Ovary (tissue), 9 donors: Measurements from ENCODE around the gene MAP1LC3A. TPM values are rescaled to one million over a fixed set of nuclear protein-coding genes. Genes with fewer than 3 reads are reported as not detected.
A peak's percentile ranks its signal among the peaks of the same experiment; 100 is the strongest.

Experiments
- DNase-seq, 5 donors: peaks; one replicate each; pipeline ENCODE4 v3.0.0-alpha.2; 2019 to 2020
- H3K27ac ChIP-seq, 2 donors: fragments of 200-600 bp; one replicate each; pipeline versions ENCODE4 v1.5.1 to v1.8.0; 2019 to 2022
- H3K27me3 ChIP-seq: fragments of 200-600 bp; one replicate; pipeline ENCODE4 v1.8.0; 2022
- H3K36me3 ChIP-seq: fragments of 200-600 bp; sonication (generic); one replicate; pipeline ENCODE4 v1.5.1; 2019
- H3K4me1 ChIP-seq: one replicate; pipeline ENCODE4 v1.8.1; 2013; ENCODE audit warnings: mild to moderate bottlenecking, moderate library complexity; ENCODE audit not compliant: insufficient read depth
- H3K4me3 ChIP-seq: fragments of 200-600 bp; sonication (generic); one replicate; pipeline ENCODE4 v1.5.1; 2017
- H3K9me3 ChIP-seq, 2 donors: fragments of 200-600 bp in 1 of 2; sonication (generic) in 1 of 2; one replicate each; pipeline versions ENCODE4 v1.5.1 to v1.8.1; 2013 to 2019; ENCODE audit warnings: mild to moderate bottlenecking in 1 of 2, moderate library complexity in 1 of 2
- CTCF ChIP-seq, 3 donors: fragments of 450-650 bp in 2 of 3; fragments of 200-600 bp in 1 of 3; IDR thresholded peaks; one replicate each; pipeline versions ENCODE4 v1.5.1 to v1.8.0; 2016 to 2022; ENCODE audit warnings: antibody characterized with exemption in 3 of 3, mild to moderate bottlenecking in 1 of 3
- EP300 ChIP-seq: sonication (generic); formaldehyde crosslinking; IDR thresholded peaks from one replicate; pipeline ENCODE4 v1.6.1; 2017; ENCODE audit warnings: antibody characterized with exemption
- POLR2A ChIP-seq: fragments of 450-650 bp; IDR thresholded peaks from one replicate; pipeline ENCODE4 v1.6.1; 2017; ENCODE audit warnings: antibody characterized with exemption, mild to moderate bottlenecking, moderate library complexity
- WGBS, 3 donors: extraction: QIAGEN DNeasy Blood & Tissue Kit in 1 of 3; methylation state at CpG; one replicate each; pipeline versions ENCODE4 v1.1.5 to v1.1.7; 2013 to 2017; 5-methylcytosine and 5-hydroxymethylcytosine counted together
- intact Hi-C, 4 donors: fragments of 100-400 bp; cut with DNase I; formaldehyde crosslinking; loops; one replicate each; pipeline versions ENCODE4 v1.11.0 to v1.15.1; 2022 to 2023
- polyA plus RNA-seq, 2 donors: library from polyadenylated mRNA; stranded (reverse); fragments of 200-250 nt in 1 of 2; fragments of 350-450 nt in 1 of 2; fragmentation: Illumina TruSeq in 1 of 2; extraction: RNeasy Lipid Tissue Mini Kit (QIAGEN cat#74804) in 1 of 2; gene quantifications; one replicate each; pipeline ENCODE4 v1.2.3, GENCODE V29; 2013 to 2014
- total RNA-seq, 7 donors: library from RNA; depleted of rRNA in 2 of 7; stranded (reverse); fragments of >200 nt in 2 of 7; fragmentation: NEBNext Ultra II Directional in 3 of 7; extraction: Animal tissue kit (Norgen Biotek cat#: 25700) in 3 of 7; gene quantifications; one replicate each; pipeline versions ENCODE4 v1.1.0 to v1.2.4, GENCODE V29; 2016 to 2023
- donor health status: DM: no; HTN: no; CAD: no; lungs with moderate emphysema.
- donor health status: DM: no; HTN: no; CAD: no.
- donor health status: Bipolar disorder and iron deficiency.
- donor health status: DM: yes; HTN: yes; CAD: no.
- donor health status: DM: no; HTN: no; CAD: no.
- donor health status: DM: yes; HTN: yes; CAD: no.

The MAP1LC3A gene
- total and polyA plus RNA-seq, 9 donors = 3.4 to 66.1 (median 36.0) TPM

GRCh38 chr20:34571753-34572152 lies 13.2 kb downstream of the MAP1LC3A start:
- DNase-seq = peak in 2 of 5 donors; percentile 3 to 12
- 90 to 93% (median 91%) methylated on average over 5 of the region's 5 CpGs for WGBS, 3 donors
- no peak overlapping the region for H3K4me3 ChIP-seq
- no peaks in the 10 kb centered on the region for H3K9me3 ChIP-seq
- H3K36me3 ChIP-seq = no peaks in the 10 kb centered on the region
- no peaks in the 10 kb centered on the region for H3K4me1 ChIP-seq
- TF ChIP-seq CTCF (IDR thresholded peaks at IDR 0.05) (no peak), POLR2A (no peak), EP300 (no peak)
- H3K27me3 ChIP-seq = no peaks in the 10 kb centered on the region
- intact Hi-C loops = no loop called here
- H3K27ac ChIP-seq = no peak overlapping the region

GRCh38 chr20:34573541-34574300 lies 15.2 kb downstream of the MAP1LC3A start:
- no peaks in the 10 kb centered on the region for H3K36me3 ChIP-seq
- 88% methylated on average over 7 of the region's 7 CpGs for WGBS, 3 donors
- H3K27me3 ChIP-seq = no peaks in the 10 kb centered on the region
- no peak overlapping the region for H3K27ac ChIP-seq
- TF ChIP-seq POLR2A (no peak), CTCF (IDR thresholded peaks at IDR 0.05) (no peak), EP300 (no peak)
- DNase-seq = peak in 2 of 5 donors; percentile 2 to 4
- no peaks in the 10 kb centered on the region for H3K4me1 ChIP-seq
- no peak overlapping the region for H3K4me3 ChIP-seq
- H3K9me3 ChIP-seq = no peaks in the 10 kb centered on the region
- intact Hi-C loops = no loop called here

GRCh38 chr20:34574426-34574825 lies 15.9 kb downstream of the MAP1LC3A start:
- Histone ChIP-seq H3K4me3 (no peak overlapping the region), H3K4me1 (no peaks in the 10 kb centered on the region), H3K9me3 (no peaks in the 10 kb centered on the region), H3K27ac (no peak overlapping the region), H3K36me3 (no peaks in the 10 kb centered on the region), H3K27me3 (no peaks in the 10 kb centered on the region)
- peak in 1 of 5 donors; percentile 7 for DNase-seq
- no peak for TF ChIP-seq EP300
- no peak for TF ChIP-seq POLR2A
- TF ChIP-seq CTCF (IDR thresholded peaks at IDR 0.05) = no peak
- intact Hi-C loops = no loop called here
- WGBS, 3 donors = 93 to 95% (median 93%) methylated on average over 5 of the region's 5 CpGs

- no peaks in the 10 kb centered on the region for H3K4me1 ChIP-seq
- WGBS, 3 donors = 89 to 92% (median 92%) methylated on average over 6 of the region's 6 CpGs
- no peak overlapping the region for H3K4me3 ChIP-seq
- H3K27ac ChIP-seq = no peak overlapping the region
- peak in 1 of 5 donors; percentile 1 for DNase-seq
- TF ChIP-seq EP300 (no peak), POLR2A (no peak), CTCF (IDR thresholded peaks at IDR 0.05) (no peak)
- no peaks in the 10 kb centered on the region for H3K9me3 ChIP-seq
- no peaks in the 10 kb centered on the region for H3K36me3 ChIP-seq
- H3K27me3 ChIP-seq = no peaks in the 10 kb centered on the region
- intact Hi-C loops = no loop called here
Observed at GRCh38 chr20:34574861-34575260, 16.3 kb downstream of the MAP1LC3A start.
